BLaER1 treated with 17β-estradiol and CSF1 and Interleukin-3, amounts not matched to agents 10 nM and 100 nM (cell line): Measurements from ENCODE around the gene PRX.
"Not testable (repeated sequence)": the region's sequence is repeated elsewhere in the genome, so short reads cannot be mapped to it uniquely, and the experiment has no call there.

ENCODE experiments used
- H3K27ac ChIP-seq, 11 experiments: shearing (Covaris generic); formaldehyde crosslinking; 2 replicates each; pipeline ENCODE4 v1.8.1; 2022
- H3K27me3 ChIP-seq, 11 experiments: shearing (Covaris generic); formaldehyde crosslinking; 2 replicates each; pipeline ENCODE4 v1.8.1; 2022
- H3K36me3 ChIP-seq, 11 experiments: shearing (Covaris generic); formaldehyde crosslinking; 2 replicates each; pipeline ENCODE4 v1.8.1; 2022
- H3K4me1 ChIP-seq, 10 experiments: shearing (Covaris generic); formaldehyde crosslinking; 2 replicates each; pipeline ENCODE4 v1.8.1; 2022
- H3K4me2 ChIP-seq, 11 experiments: shearing (Covaris generic); formaldehyde crosslinking; 2 replicates each; pipeline ENCODE4 v1.8.1; 2022
- H3K4me3 ChIP-seq, 10 experiments: shearing (Covaris generic); formaldehyde crosslinking; 2 replicates each; pipeline ENCODE4 v1.8.1; 2022
- H3K9ac ChIP-seq, 11 experiments: shearing (Covaris generic); formaldehyde crosslinking; 2 replicates each; pipeline ENCODE4 v1.8.1; 2022
- H3K9me3 ChIP-seq, 11 experiments: shearing (Covaris generic); formaldehyde crosslinking; replicated peaks in 1 of 11; 2 replicates each; pipeline ENCODE4 v1.8.1; 2022
- H4K20me1 ChIP-seq, 11 experiments: shearing (Covaris generic); formaldehyde crosslinking; 2 replicates each; pipeline ENCODE4 v1.8.1; 2022
- Cebpa-rat ChIP-seq, 11 experiments: shearing (Covaris generic); IDR thresholded peaks; 2 replicates each; pipeline ENCODE4 v1.8.1; 2022

The PRX gene

GRCh38 chr19:40414542-40415535 lies 1.7 kb upstream of the PRX start:
- H3K27me3 ChIP-seq: no peaks in the 10 kb centered on the region; a peak in 1 of 22 replicates
- peaks cover 74 to 98% (median 92%) of the 10 kb centered on the region in 10 experiments for H3K4me1 ChIP-seq
- H3K36me3 ChIP-seq: no peaks in the 10 kb centered on the region
- peak overlapping the region in 10 of 11 experiments; percentile 31 to 96 (median 87); a peak in 17 of 22 replicates for H3K4me2 ChIP-seq
- H4K20me1 ChIP-seq: no peaks in the 10 kb centered on the region
- H3K4me3 ChIP-seq: no peak overlapping the region
- H3K27ac ChIP-seq: peak overlapping the region in 8 of 11 experiments; percentile 23 to 85 (median 43); a peak in 12 of 22 replicates
- TF ChIP-seq Cebpa-rat (IDR thresholded peaks at IDR 0.05): peak in 3 of 11 experiments; percentile 9 to 27 (median 16); a peak in 2 of 22 replicates
- H3K9me3 ChIP-seq: no peaks in the 10 kb centered on the region
- H3K9ac ChIP-seq: peak overlapping the region in 5 of 11 experiments; percentile 1 to 45 (median 24); a peak in 5 of 22 replicates

GRCh38 chr19:40412866-40413265 lies 312 bp downstream of the PRX start:
- Histone ChIP-seq H3K4me3 (peak overlapping the region in 1 of 10 experiments; percentile 19; a peak in 1 of 20 replicates), H3K4me2 (peak overlapping the region; percentile 15 to 93 (median 75); a peak in 20 of 22 replicates), H3K9ac (peak overlapping the region in 5 of 11 experiments; percentile 0 to 53 (median 43); a peak in 2 of 22 replicates), H3K27me3 (no peaks in the 10 kb centered on the region; a peak in 1 of 22 replicates), H4K20me1 (no peaks in the 10 kb centered on the region), H3K9me3 (no peaks in the 10 kb centered on the region), H3K4me1 (peaks cover 62 to 97% (median 92%) of the 10 kb centered on the region in 10 experiments), H3K36me3 (no peaks in the 10 kb centered on the region), H3K27ac (peak overlapping the region in 8 of 11 experiments; percentile 31 to 75 (median 42); a peak in 11 of 22 replicates)
- TF ChIP-seq Cebpa-rat (IDR thresholded peaks at IDR 0.05): no peak

GRCh38 chr19:40411958-40412499 lies 1.1 kb downstream of the PRX start:
- H3K4me3 ChIP-seq: peak overlapping the region in 1 of 10 experiments; percentile 43; a peak in 1 of 20 replicates
- H3K4me2 ChIP-seq: peak overlapping the region; percentile 69 to 93 (median 84)
- H3K4me1 ChIP-seq: peaks cover 57 to 94% (median 87%) of the 10 kb centered on the region in 10 experiments
- H3K9ac ChIP-seq: peak overlapping the region in 7 of 11 experiments; percentile 28 to 72 (median 67); a peak in 10 of 22 replicates
- peak overlapping the region in 6 of 11 experiments; percentile 49 to 75 (median 71); a peak in 11 of 22 replicates for H3K27ac ChIP-seq
- no peaks in the 10 kb centered on the region; a peak in 1 of 22 replicates for H3K27me3 ChIP-seq
- H4K20me1 ChIP-seq: no peaks in the 10 kb centered on the region
- no peaks in the 10 kb centered on the region for H3K9me3 ChIP-seq
- no peak for TF ChIP-seq Cebpa-rat (IDR thresholded peaks at IDR 0.05)
- H3K36me3 ChIP-seq: no peaks in the 10 kb centered on the region

GRCh38 chr19:40411125-40411842 lies 1.9 kb downstream of the PRX start:
- peak overlapping the region; percentile 69 to 93 (median 84) for H3K4me2 ChIP-seq
- peaks cover 49 to 87% (median 79%) of the 10 kb centered on the region in 10 experiments for H3K4me1 ChIP-seq
- H3K9ac ChIP-seq: peak overlapping the region; percentile 28 to 72 (median 56); a peak in 17 of 22 replicates
- peak overlapping the region in 10 of 11 experiments; percentile 10 to 75 (median 57); a peak in 18 of 22 replicates for H3K27ac ChIP-seq
- H4K20me1 ChIP-seq: no peaks in the 10 kb centered on the region
- TF ChIP-seq Cebpa-rat (IDR thresholded peaks at IDR 0.05): no peak
- no peaks in the 10 kb centered on the region for H3K36me3 ChIP-seq
- no peaks in the 10 kb centered on the region for H3K9me3 ChIP-seq
- H3K4me3 ChIP-seq: peak overlapping the region in 4 of 10 experiments; percentile 8 to 43 (median 15); a peak in 5 of 20 replicates
- H3K27me3 ChIP-seq: no peaks in the 10 kb centered on the region; a peak in 1 of 22 replicates

- no peaks in the 10 kb centered on the region for H3K9me3 ChIP-seq
- H3K4me2 ChIP-seq: peak overlapping the region in 8 of 11 experiments; percentile 69 to 93 (median 88); a peak in 16 of 22 replicates
- no peaks in the 10 kb centered on the region; a peak in 1 of 22 replicates for H3K27me3 ChIP-seq
- peak overlapping the region in 1 of 11 experiments; percentile 42; a peak in 1 of 22 replicates for H3K9ac ChIP-seq
- no peak for TF ChIP-seq Cebpa-rat (IDR thresholded peaks at IDR 0.05)
- H3K4me3 ChIP-seq: no peak overlapping the region
- peak overlapping the region in 1 of 11 experiments; percentile 15; a peak in 2 of 22 replicates for H3K27ac ChIP-seq
- no peaks in the 10 kb centered on the region for H4K20me1 ChIP-seq
- peaks cover 40 to 78% (median 73%) of the 10 kb centered on the region in 10 experiments for H3K4me1 ChIP-seq
- H3K36me3 ChIP-seq: no peaks in the 10 kb centered on the region
Observed at GRCh38 chr19:40410030-40410389, 3.2 kb downstream of the PRX start.

- H4K20me1 ChIP-seq, H3K36me3 ChIP-seq, H3K9me3 ChIP-seq, H3K27ac ChIP-seq, H3K27me3 ChIP-seq, H3K9ac ChIP-seq, H3K4me3 ChIP-seq: not testable (repeated sequence)
- H3K4me1 ChIP-seq: peaks cover 40 to 73% (median 65%) of the 10 kb centered on the region in 10 experiments
- peak overlapping the region; percentile 20 to 67 (median 46); a peak in 17 of 22 replicates for H3K4me2 ChIP-seq
Observed at GRCh38 chr19:40408598-40408925, 4.6 kb downstream of the PRX start.

GRCh38 chr19:40407714-40408597 lies 5.2 kb downstream of the PRX start:
- Histone ChIP-seq H3K27ac (no peak overlapping the region), H3K36me3 (no peaks in the 10 kb centered on the region), H3K9me3 (no peaks in the 10 kb centered on the region), H3K27me3 (no peaks in the 10 kb centered on the region; a peak in 1 of 22 replicates), H3K4me1 (peaks cover 44 to 71% (median 62%) of the 10 kb centered on the region in 10 experiments), H3K9ac (peak overlapping the region in 1 of 11 experiments; percentile 33; a peak in 1 of 22 replicates), H3K4me2 (peak overlapping the region; percentile 20 to 67 (median 46); a peak in 20 of 22 replicates), H3K4me3 (no peak overlapping the region), H4K20me1 (no peaks in the 10 kb centered on the region)
- TF ChIP-seq Cebpa-rat (IDR thresholded peaks at IDR 0.05): no peak
